Activated CD8-positive, alpha-beta memory T cell treated with anti-CD3 and anti-CD28 coated beads, Interleukin-2, amount 10 ng/mL, durations not matched to agents 7 days and 5 days (primary cell): Measurements from ENCODE around the gene ALPL. TPM values are rescaled to one million over a fixed set of nuclear protein-coding genes. Genes with fewer than 3 reads are reported as not detected.

Source experiments
- ATAC-seq: fragments of 150-1000 bp; cut with Tn5 transposase; one replicate; pipeline ENCODE4 v1.10.0; 2021; ENCODE audit warnings: moderate library complexity
- CTCF ChIA-PET: fragments of 350-600 bp; sonication (Branson Sonifier 250); formaldehyde crosslinking; loops from one replicate; lab custom pipeline; 2021; ENCODE audit warnings: antibody characterized with exemption; lab: Charles Lee
- DNase-seq: peaks from one replicate; pipeline ENCODE4 v3.0.0-alpha.2; 2020
- H3K27ac Mint-ChIP-seq: one replicate; pipeline ENCODE4 v1.8.0; 2021; ENCODE audit warnings: mild to moderate bottlenecking, mixed read lengths
- H3K27me3 Mint-ChIP-seq: one replicate; pipeline ENCODE4 v1.8.0; 2021; ENCODE audit warnings: mixed read lengths
- H3K36me3 Mint-ChIP-seq: one replicate; pipeline ENCODE4 v1.8.0; 2021; ENCODE audit warnings: mild to moderate bottlenecking, mixed read lengths
- H3K4me1 Mint-ChIP-seq: one replicate; pipeline ENCODE4 v1.8.0; 2021; ENCODE audit warnings: mixed read lengths
- H3K4me3 Mint-ChIP-seq: one replicate; pipeline ENCODE4 v1.8.0; 2021; ENCODE audit warnings: mild to moderate bottlenecking, moderate library complexity, mixed read lengths
- H3K9me3 Mint-ChIP-seq: one replicate; pipeline ENCODE4 v1.8.0; 2022; ENCODE audit warnings: low read depth, mixed read lengths
- total RNA-seq, 2 experiments: library from RNA; stranded (reverse); gene quantifications; one replicate each; pipeline ENCODE4 v1.2.3, GENCODE V29; 2021

The ALPL gene
- total RNA-seq, 2 experiments from 2014 or later, result not detected

DNA sequence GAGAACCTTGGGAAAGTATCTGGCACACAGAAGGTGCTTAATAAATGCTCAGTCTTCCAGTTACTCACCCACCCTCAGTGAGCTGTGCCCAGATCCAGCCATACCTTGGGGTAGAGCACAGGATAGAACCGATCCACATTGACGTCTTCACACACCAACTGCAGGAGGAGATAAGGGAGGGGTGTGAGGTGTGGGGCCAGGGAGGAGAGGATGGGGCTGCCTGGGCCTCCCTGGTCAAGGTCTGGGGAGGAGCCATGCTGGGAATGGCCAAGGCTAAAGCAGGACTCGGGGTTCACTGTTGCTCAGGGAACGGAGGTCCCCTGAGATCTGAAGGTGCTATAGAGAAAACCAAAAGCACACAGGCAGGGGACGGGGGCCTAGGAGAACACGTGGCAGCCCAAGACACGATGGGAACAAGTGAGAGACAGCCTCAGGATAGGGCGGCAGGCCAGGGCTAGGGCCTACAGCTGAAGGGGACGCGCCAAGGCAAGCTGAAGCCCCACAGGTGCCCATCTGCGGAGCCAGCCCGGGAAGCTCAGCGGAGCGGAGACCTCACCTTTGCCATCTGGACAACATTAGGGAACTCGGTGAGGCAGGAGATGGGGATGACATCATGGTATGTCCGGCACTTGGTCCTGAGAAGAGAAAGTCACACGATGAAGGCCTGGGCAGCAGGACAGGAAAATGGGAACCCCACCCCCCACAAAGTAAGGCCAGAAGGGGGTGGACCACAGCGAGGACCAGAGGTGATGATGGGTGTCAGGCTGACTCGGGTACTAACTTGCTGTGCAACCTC is 104.0 kb downstream of the ALPL start:
- CTCF ChIA-PET, result no interaction called here
- H3K27me3 Mint-ChIP-seq, result no peaks in the 10 kb centered on the region
- H3K27ac Mint-ChIP-seq, result no peak overlapping the region
- H3K9me3 Mint-ChIP-seq, result no peaks in the 10 kb centered on the region
- H3K36me3 Mint-ChIP-seq, result no peaks in the 10 kb centered on the region
- no peak for ATAC-seq
- H3K4me3 Mint-ChIP-seq, result no peak overlapping the region
- H3K4me1 Mint-ChIP-seq, result no peaks in the 10 kb centered on the region
- DNase-seq, result no peak

DNA sequence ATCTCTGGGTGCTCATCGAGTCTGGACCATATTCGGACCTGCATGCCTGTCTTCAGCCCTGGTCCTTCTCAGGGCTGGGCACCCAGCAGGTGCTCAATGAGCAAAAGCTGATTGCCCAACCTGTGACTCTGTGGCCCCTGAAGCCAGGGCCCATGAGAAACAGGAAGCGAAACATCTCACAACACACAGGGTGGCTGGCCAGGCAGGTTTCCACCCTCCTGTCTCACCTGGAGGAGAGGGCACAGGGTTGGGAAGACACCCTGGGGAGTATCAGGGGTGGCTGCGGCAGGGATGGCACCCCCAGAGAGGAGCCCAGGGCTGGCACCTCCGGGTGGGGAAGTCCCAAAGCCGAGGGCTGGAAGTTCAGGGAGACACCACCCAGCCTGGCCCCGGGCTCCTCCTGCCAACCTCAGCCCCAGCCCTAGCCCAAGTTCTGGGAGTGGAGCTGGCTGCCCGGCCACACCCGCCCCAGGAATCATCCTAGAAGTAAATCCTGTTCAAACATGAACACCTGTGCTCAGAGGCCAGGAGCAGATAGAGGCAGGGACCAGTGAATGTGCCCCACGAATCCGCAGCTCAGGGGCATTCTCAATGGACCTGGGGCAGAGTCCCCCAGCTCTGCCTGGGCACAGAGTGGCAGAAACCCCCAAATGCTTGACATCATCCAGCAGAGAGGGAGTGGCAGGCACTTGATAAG is 105.3 kb downstream of the ALPL start:
- CTCF ChIA-PET, result no interaction called here
- no peak overlapping the region for H3K4me3 Mint-ChIP-seq
- no peak overlapping the region for H3K27ac Mint-ChIP-seq

DNA sequence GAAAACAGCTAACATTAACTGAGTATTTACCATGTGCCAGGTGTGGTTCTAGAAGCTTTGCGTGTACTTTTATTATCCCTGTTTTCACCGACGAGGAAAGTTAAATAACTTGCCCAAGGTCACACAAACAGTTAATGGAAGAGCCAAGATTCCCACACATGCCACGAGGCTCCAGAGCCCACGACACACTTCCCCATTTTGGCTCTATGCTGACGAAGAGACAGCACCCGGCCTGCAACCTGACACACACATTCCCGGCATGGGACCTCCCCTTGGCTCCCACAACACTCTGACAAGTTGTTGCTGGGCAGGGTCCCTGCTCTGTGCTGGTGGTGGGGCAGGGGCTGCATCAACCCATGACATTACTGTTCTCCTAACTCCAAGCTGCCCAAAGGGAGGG is 107.1 kb downstream of the ALPL start:
- ATAC-seq, result no peak
- CTCF ChIA-PET, result no interaction called here
- Mint-ChIP-seq H3K36me3 (no peaks in the 10 kb centered on the region), H3K27me3 (peaks cover 11% of the 10 kb centered on the region), H3K4me1 (no peaks in the 10 kb centered on the region), H3K4me3 (no peak overlapping the region), H3K9me3 (no peaks in the 10 kb centered on the region), H3K27ac (no peak overlapping the region)
- no peak for DNase-seq

More for the DNA sequence above, 105.3 kb downstream of the ALPL start:
- Mint-ChIP-seq H3K4me1 (no peaks in the 10 kb centered on the region), H3K27me3 (peaks cover under 1% of the 10 kb centered on the region), H3K9me3 (no peaks in the 10 kb centered on the region), H3K36me3 (no peaks in the 10 kb centered on the region)
- ATAC-seq (no peak), DNase-seq (no peak)

DNA sequence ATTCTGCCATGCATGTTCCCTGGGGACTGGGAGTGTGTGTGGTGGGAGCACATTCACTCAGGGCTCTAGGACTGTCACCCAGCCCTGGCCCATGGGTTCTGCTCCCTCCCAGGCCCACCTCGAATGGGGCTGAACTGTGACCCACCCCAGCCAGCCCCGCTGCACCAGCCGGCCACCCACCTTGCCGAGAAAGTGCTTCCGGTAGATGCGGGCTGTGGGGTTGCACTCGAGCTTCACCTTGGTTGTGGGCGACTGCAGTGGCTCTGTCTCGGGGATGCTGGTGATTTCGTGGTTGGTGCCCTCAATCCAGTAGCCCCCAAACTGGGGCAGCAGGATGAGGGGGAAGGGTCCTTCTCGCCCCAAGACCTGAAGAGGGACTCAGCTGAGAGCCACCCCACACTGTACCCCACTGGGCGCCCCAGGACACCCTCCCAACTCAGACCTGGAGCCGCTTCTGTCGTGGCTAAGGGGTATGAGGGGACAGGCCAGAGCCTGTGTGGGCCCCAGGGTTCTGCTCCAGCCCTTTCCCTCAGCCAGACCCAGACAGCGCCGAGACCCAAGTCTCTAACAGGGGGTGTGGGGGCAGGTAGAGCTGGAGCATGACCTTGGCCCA is 108.0 kb downstream of the ALPL start:
- H3K4me3 Mint-ChIP-seq, result no peak overlapping the region
- no peak overlapping the region for H3K27ac Mint-ChIP-seq
- no peaks in the 10 kb centered on the region for H3K9me3 Mint-ChIP-seq
- no peaks in the 10 kb centered on the region for H3K4me1 Mint-ChIP-seq
- ATAC-seq (no peak), DNase-seq (no peak)
- CTCF ChIA-PET, result no interaction called here
- peaks cover 16% of the 10 kb centered on the region for H3K27me3 Mint-ChIP-seq
- no peaks in the 10 kb centered on the region for H3K36me3 Mint-ChIP-seq

DNA sequence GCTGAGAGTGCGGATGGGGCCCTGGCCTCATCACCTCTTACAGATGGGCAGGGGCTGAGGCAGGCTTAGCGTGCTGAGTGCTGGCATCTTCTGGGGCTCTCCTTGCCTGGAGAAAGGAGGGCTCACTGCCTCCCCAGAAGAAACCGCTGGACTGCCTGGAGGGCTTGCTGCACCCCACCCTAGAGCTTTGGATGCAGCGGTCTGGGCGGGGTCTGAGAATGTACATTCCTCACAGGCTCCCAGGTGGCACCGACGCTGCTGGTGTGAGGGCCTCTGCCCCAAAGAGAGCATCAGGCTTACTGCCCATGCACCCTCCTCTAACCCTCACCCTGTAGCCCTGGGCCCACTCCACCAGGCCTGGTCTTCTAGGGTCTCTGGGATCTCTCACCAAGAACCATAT is 108.8 kb downstream of the ALPL start:
- DNase-seq (no peak), ATAC-seq (no peak)
- Mint-ChIP-seq H3K4me1 (peaks cover 4% of the 10 kb centered on the region), H3K36me3 (no peaks in the 10 kb centered on the region), H3K4me3 (no peak overlapping the region), H3K9me3 (no peaks in the 10 kb centered on the region), H3K27ac (no peak overlapping the region), H3K27me3 (peaks cover 18% of the 10 kb centered on the region)
- CTCF ChIA-PET, result no interaction called here

DNA sequence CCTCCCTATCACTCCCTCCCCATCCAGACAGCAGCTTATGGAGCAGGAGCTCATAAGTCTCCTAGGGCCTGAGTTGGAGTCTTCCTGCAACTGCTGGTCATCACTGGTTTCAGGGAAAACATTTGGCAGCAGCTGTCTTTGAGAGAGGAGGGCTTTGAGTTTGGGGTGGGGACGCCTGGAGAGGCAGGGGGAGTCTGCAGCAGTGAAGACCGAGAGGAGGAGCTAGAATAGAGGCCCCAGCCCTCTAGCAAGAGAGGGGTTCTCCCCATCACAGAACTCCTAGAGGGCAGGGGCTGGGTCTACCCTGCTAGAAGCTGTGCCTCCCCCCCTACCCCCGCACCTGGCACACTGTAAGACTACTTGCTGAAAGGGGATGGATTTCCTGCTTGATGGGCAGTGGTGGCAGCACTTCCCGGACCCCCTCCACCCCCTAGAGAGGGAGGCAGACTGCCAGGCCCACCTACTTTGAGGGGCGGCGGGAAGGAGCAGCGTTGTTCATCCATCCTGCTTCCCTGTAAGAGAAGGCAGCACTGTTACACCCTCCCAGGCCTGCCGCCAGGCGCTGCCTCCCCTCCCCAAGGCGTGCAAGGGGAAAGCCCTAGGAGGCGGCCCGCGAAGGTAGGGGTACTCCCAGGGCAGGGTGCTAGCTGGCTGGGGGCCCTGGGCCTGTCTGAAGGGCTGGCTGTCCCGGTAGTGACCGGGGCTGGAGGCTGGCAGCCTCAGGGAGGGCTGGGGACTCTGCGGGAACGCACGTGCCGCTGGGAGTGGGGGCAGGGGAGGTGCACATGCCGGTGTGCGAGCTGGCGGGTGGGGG is 109.5 kb downstream of the ALPL start:
- H3K36me3 Mint-ChIP-seq, result no peaks in the 10 kb centered on the region
- H3K9me3 Mint-ChIP-seq, result no peaks in the 10 kb centered on the region
- H3K27ac Mint-ChIP-seq, result no peak overlapping the region
- peaks cover 18% of the 10 kb centered on the region for H3K27me3 Mint-ChIP-seq
- ATAC-seq (no peak), DNase-seq (no peak)
- CTCF ChIA-PET, result no interaction called here
- peaks cover 4% of the 10 kb centered on the region for H3K4me1 Mint-ChIP-seq
- H3K4me3 Mint-ChIP-seq, result no peak overlapping the region

DNA sequence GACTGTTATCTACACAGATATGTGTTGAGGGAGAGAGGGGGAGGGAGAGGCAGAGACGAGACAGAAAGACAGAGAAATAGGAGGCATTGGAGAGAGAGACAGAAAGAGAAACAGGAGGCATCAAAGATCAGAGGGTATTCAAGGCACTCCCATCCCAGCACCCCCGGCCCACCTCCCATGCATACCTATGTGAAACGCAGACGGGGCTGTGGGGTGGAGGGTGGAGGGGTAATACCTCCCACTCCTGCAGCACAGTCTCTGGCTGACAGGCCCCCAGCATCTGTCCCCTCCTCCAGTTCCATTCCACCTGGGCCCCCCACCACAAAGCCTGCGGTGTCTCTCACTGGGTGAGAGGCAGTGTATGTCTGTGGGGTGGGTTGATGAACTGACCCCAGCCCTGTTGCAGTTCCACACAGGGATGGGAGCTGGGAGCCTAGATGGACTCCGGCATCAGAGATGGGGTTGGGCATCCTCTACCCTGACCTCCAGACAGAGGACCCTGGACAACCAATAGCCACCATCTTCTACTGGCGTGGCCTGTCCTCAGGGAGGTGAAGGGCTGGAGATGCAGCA is 110.2 kb downstream of the ALPL start:
- peaks cover 4% of the 10 kb centered on the region for H3K4me1 Mint-ChIP-seq
- H3K27me3 Mint-ChIP-seq, result peaks cover 20% of the 10 kb centered on the region
- H3K4me3 Mint-ChIP-seq, result no peak overlapping the region
- no peaks in the 10 kb centered on the region for H3K9me3 Mint-ChIP-seq
- no peak for DNase-seq
- CTCF ChIA-PET, result no interaction called here
- no peaks in the 10 kb centered on the region for H3K36me3 Mint-ChIP-seq
- H3K27ac Mint-ChIP-seq, result no peak overlapping the region
- ATAC-seq, result no peak

DNA sequence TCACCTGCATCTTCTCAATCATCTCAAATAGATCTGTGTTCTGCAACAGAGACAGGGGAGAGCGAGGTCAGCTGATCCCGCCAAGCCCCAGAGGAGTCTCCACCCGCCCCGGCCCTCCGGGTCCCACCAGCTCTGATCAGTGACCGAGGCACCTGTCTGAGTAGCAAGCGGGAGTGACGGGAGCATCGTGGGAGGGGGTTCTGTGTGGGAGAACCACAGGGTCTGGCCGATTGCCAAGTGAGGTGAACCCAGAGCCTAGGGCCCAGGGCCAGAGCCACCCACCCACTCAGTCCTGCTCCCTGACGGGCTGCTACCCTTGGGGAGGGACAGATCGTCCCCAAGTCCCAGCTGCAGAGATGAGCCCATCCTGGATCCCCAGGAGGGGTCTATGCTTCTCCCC is 110.8 kb downstream of the ALPL start:
- H3K27me3 Mint-ChIP-seq, result peaks cover 20% of the 10 kb centered on the region
- DNase-seq (no peak), ATAC-seq (no peak)
- no peaks in the 10 kb centered on the region for H3K36me3 Mint-ChIP-seq
- no peaks in the 10 kb centered on the region for H3K9me3 Mint-ChIP-seq
- no peak overlapping the region for H3K4me3 Mint-ChIP-seq
- H3K27ac Mint-ChIP-seq, result no peak overlapping the region
- CTCF ChIA-PET, result interaction anchor here (0.9 kb wide), 1 partner anchor 39 kb away, joined by 3 read pairs; no protein-coding TSS in a partner anchor
- H3K4me1 Mint-ChIP-seq, result peaks cover 4% of the 10 kb centered on the region

DNA sequence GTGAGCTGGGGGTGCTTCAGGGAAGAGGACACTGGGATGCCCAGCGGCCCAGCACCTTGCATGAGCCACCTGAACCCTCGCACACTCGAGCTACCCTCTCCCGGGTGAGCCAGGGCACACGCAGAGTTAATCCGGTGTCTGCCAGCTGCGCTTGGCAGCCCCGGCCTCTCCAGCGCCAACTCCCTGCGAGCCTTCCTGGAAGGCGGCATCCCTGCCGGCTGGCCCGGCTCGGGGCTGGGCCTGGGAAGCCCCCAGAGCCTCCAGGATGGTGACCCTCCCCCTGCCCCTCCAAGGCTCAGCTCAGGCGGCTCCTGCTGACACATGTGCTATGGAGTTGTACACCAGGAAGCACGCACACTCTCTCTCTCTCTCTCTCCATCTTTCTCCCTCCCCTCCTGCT is 111.3 kb downstream of the ALPL start:
- Mint-ChIP-seq H3K4me3 (no peak overlapping the region), H3K27ac (no peak overlapping the region), H3K27me3 (peaks cover 20% of the 10 kb centered on the region), H3K9me3 (no peaks in the 10 kb centered on the region), H3K4me1 (peaks cover 4% of the 10 kb centered on the region), H3K36me3 (no peaks in the 10 kb centered on the region)
- DNase-seq, result no peak
- ATAC-seq, result no peak
- CTCF ChIA-PET, result interaction anchor here (0.9 kb wide), 1 partner anchor 39 kb away, joined by 3 read pairs; no protein-coding TSS in a partner anchor

DNA sequence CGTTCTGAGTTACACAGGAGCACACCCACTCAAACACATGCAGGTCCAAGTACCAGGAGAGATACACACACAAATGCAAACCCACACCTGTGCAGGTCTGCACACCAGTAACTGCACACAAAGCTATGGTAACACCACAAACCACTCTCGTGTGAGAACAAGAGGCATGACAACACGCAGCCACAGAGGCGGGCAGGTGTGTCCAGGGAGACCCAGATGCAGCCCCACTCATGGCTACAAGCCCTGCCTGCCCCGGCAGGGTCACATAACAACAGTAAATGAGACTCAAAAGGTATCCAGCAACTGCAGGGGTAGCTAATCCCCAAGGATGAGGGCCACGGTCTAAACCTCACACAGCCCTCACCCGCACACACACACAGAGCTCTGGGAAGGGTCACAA is 111.8 kb downstream of the ALPL start:
- H3K4me1 Mint-ChIP-seq, result peaks cover 4% of the 10 kb centered on the region
- no peak for ATAC-seq
- CTCF ChIA-PET, result interaction anchor here (0.9 to 1.6 kb wide), 2 partner anchors 15 to 38 kb away, joined by 3 read pairs; no protein-coding TSS in a partner anchor
- no peaks in the 10 kb centered on the region for H3K36me3 Mint-ChIP-seq
- H3K27ac Mint-ChIP-seq, result no peak overlapping the region
- peaks cover 20% of the 10 kb centered on the region for H3K27me3 Mint-ChIP-seq
- H3K9me3 Mint-ChIP-seq, result no peaks in the 10 kb centered on the region
- H3K4me3 Mint-ChIP-seq, result no peak overlapping the region
- no peak for DNase-seq

DNA sequence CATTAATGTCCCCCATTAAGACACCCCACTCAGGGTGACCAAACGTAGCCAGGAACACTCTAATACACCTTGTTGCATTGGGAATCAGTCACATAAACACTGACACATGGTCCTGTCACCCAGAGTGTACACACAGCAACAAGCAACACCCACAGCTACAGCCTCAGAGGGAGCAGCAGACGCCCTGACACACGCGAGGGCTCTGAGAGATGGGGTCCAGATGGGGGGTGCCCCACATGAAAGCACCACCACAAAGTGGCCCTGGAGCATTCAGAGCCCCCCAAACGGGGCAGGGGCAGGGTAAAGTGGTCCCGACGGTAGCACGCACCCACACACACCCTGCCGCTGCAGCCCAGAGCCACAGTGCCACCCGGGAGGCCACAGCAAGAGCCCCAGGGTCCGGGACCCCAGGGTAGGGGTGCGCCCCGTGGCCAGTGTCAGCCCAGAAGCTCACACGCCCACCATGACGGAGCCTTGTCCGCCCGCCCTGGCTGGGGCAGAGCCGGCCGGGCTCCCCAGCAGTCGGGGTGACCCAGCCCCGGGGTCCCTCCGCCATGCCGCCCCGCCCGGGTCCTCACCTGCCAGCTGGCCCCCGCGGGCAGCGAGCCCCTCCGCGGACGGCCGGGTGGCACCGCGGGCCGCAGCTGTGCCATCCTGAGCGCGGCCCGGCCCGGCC is 112.7 kb downstream of the ALPL start:
- no peaks in the 10 kb centered on the region for H3K36me3 Mint-ChIP-seq
- H3K4me1 Mint-ChIP-seq, result peaks cover 4% of the 10 kb centered on the region
- H3K4me3 Mint-ChIP-seq, result no peak overlapping the region
- ATAC-seq, result no peak
- CTCF ChIA-PET, result interaction anchor here (1.1 to 1.6 kb wide), 3 partner anchors 16 to 390 kb away, joined by 3 to 4 read pairs (median 3); no protein-coding TSS in a partner anchor
- H3K9me3 Mint-ChIP-seq, result no peaks in the 10 kb centered on the region
- DNase-seq, result no peak
- peaks cover 20% of the 10 kb centered on the region for H3K27me3 Mint-ChIP-seq
- no peak overlapping the region for H3K27ac Mint-ChIP-seq
